D721Med (cell line): ENCODE results near the gene SNX8.

Source experiments
- DNase-seq: peaks from one replicate; pipeline ENCODE4 v3.0.0; 2011; ENCODE audit warnings: low spot score; ENCODE audit not compliant: insufficient read length
- FAIRE-seq: peaks from 2 replicates; lab custom pipeline; 2011; peaks lifted over from hg19 to GRCh38; lab: Jason Lieb, UNC
- CTCF ChIP-seq: IDR thresholded peaks from 2 replicates; pipeline ENCODE4 v1.5.1; 2012; ENCODE audit warnings: mild to moderate bottlenecking, control low read depth; ENCODE audit not compliant: insufficient read depth; ENCODE audit errors: missing control alignments

The SNX8 gene

GRCh38 chr7:2259480-2259879, 54.8 kb downstream of the SNX8 start:
- no peak for FAIRE-seq
- TF ChIP-seq CTCF: no peak
- DNase-seq: no peak

GRCh38 chr7:2258661-2259365, 55.4 kb downstream of the SNX8 start:
- FAIRE-seq (no peak), DNase-seq (no peak)
- TF ChIP-seq CTCF: no peak

DNA sequence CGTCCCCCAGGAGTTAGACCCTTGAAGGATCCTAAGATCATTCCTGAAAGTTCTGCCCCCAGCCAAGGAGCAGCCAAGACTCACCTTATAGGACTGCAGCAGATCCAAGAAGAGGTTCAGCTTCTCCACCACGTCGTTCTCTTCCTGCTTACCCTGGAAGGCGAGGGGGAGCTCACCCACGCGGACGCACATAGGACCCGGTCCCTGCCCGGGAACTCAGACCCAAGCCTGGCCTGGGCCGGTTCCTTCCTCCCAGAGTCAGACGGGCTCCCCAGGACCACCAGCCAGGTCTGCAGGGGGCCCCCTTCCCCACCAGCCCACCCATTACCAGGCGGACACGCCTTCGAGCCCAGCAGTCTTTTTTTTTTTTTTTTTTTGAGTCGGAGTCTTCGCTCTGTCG, 56.6 kb downstream of the SNX8 start:
- TF ChIP-seq CTCF: no peak
- no peak for DNase-seq
- FAIRE-seq: no peak

GRCh38 chr7:2257046-2257551, 57.1 kb downstream of the SNX8 start:
- FAIRE-seq (no peak), DNase-seq (no peak)
- TF ChIP-seq CTCF: no peak

- DNase-seq: no peak
- no peak for TF ChIP-seq CTCF
- FAIRE-seq: no peak
Measured at GRCh38 chr7:2256306-2257045, 57.8 kb downstream of the SNX8 start.

DNA sequence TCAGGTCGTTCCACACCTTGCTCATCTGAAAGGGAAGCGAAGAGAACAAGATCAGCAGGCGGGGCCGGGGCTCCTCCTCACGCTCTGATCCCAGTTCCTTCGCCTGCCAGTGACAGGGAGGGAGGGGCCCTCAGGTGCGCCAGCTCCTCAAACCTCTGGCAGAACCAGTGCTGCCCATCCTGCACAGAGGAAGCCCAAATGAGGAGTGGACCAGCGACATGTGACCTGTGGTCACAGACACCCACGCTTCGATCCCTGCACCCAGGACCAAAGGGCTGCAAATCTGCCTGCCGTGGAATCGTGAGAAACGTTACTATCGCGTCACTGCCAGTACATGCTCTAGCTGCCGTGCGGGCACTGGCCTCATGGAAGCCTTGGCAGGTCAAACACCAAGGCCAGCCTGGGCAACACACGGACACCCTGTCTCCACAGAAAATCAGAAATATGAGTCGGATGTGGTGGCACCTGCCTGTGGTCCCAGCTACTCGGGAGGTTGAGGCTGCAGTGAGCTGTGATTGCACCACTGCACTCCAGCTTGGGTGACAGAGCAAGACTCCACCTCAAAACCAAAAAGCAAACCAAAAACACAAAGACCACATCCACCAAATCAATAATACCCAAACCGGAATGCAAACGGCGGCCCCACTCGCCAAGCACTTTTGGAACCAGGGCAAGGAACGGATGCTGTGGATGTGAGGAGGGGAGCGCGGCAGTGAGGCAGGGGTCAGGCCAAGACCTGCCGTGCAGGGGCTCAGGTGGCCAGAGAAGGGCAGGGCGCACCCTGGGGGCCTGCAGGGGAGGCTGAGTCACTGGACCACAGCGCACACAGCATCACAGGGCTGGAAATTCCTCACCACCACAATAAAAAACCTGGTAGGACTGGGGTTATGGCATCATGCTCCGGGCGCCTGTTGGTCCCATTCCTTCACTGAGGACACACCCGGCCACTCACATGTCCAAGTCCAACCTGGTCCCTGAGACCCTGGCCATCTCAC, 58.8 kb downstream of the SNX8 start:
- TF ChIP-seq CTCF: no peak
- DNase-seq (no peak), FAIRE-seq (no peak)
